ENCODE measurements around the gene RAB11A. TPM values are rescaled to one million over a fixed set of nuclear protein-coding genes. Genes with fewer than 3 reads are reported as not detected.

Gene RAB11A
- total RNA-seq (2022; extraction: Qiagen RNA extraction; ENCODE audit: low read depth) = 263 to 326 TPM (median 296 TPM) in 5 replicates

DNA sequence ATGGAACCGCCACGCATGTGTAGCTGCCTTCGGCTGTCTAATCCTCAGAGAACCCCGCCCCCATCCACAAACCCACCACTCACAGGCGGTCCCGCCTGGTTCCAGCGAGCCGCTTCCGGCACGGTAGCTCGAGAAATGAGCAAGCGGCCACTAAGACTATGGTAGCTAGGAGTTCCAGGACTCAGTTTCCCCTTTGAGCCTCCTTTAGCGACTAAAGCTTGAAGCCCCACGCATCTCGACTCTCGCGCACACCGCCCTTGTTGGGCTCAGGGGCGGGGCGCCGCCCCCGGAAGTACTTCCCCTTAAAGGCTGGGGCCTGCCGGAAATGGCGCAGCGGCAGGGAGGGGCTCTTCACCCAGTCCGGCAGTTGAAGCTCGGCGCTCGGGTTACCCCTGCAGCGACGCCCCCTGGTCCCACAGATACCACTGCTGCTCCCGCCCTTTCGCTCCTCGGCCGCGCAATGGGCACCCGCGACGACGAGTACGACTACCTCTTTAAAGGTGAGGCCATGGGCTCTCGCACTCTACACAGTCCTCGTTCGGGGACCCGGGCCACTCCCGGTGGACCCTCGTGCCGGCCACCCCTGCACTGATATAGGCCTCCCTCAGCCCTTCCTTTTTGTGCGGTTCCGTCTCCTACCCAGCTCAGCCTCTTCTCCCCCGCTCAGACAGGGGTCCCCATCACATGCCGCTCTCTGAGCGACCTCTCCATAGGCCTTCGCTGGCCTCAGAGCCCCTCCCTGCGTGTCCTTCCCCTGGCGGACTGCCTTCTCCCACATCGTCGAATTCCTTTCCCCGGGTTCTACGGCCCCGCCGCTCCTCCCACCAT lies at the start of gene RAB11A:
TSS of gene RAB11A (plus strand) at position 366 of the 828 bp plus-strand sequence. CDS start at position 461, 95 bp downstream.

Other genes starting within 250 kb of the RAB11A start
- 2.2 to 5.0 TPM (median 4.1 TPM) in 5 replicates for gene SLC24A1, start 247.6 kb upstream of the RAB11A start, total RNA-seq (2022; extraction: Qiagen RNA extraction; ENCODE audit: low read depth)
- gene DENND4A, start 77.2 kb upstream of the RAB11A start, total RNA-seq (2022; extraction: Qiagen RNA extraction; ENCODE audit: low read depth) = 4.9 to 6.8 TPM (median 5.7 TPM) in 5 replicates